Lung (tissue), 12 donors: ENCODE measurements around the gene HMGCLL1. TPM values are rescaled to one million over a fixed set of nuclear protein-coding genes. Genes with fewer than 3 reads are reported as not detected.

Experiments
- ATAC-seq: fragments of 200-7000 bp; cut with Tn5 transposase; one replicate; pipeline ENCODE4 v1.9.1; 2020; ENCODE audit warnings: moderate number of reproducible peaks; ENCODE audit not compliant: insufficient read depth, low FRiP score
- DNase-seq, 3 donors: peaks; one replicate each; pipeline ENCODE4 v3.0.0-alpha.2; 2013 to 2017
- H3K27ac ChIP-seq, 2 donors: one replicate each; pipeline ENCODE4 v1.5.1; 2013; ENCODE audit warnings: mild to moderate bottlenecking in 2 of 2, moderate library complexity in 2 of 2, control low read depth in 1 of 2, inconsistent platforms in 1 of 2, low read depth in 1 of 2, low read length in 1 of 2
- H3K27me3 ChIP-seq, 3 donors: one replicate each; pipeline ENCODE4 v1.5.1; 2013; ENCODE audit warnings: low read length in 2 of 3; ENCODE audit not compliant: control insufficient read depth in 3 of 3, insufficient read depth in 3 of 3
- H3K36me3 ChIP-seq, 4 donors: one replicate each; pipeline ENCODE4 v1.5.1; 2013; ENCODE audit warnings: low read length in 4 of 4, mild to moderate bottlenecking in 1 of 4, moderate library complexity in 1 of 4; ENCODE audit not compliant: control insufficient read depth in 4 of 4, insufficient read depth in 4 of 4
- H3K4me1 ChIP-seq, 5 donors: one replicate each; pipeline ENCODE4 v1.5.1; 2013; ENCODE audit warnings: low read length in 5 of 5, mild to moderate bottlenecking in 2 of 5, moderate library complexity in 1 of 5; ENCODE audit not compliant: control insufficient read depth in 5 of 5, insufficient read depth in 5 of 5
- H3K4me3 ChIP-seq: one replicate; pipeline ENCODE4 v1.5.1; 2013; ENCODE audit warnings: mild to moderate bottlenecking, control low read depth, moderate library complexity
- H3K9ac ChIP-seq, 2 donors: one replicate each; pipeline ENCODE4 v1.5.1; 2013; ENCODE audit warnings: low read length in 2 of 2, control low read depth in 1 of 2; ENCODE audit not compliant: insufficient read depth in 1 of 2
- H3K9me3 ChIP-seq, 4 donors: one replicate each; pipeline ENCODE4 v1.5.1; 2013; ENCODE audit warnings: low read length in 3 of 4, mild to moderate bottlenecking in 1 of 4, moderate library complexity in 1 of 4; ENCODE audit not compliant: control insufficient read depth in 4 of 4, insufficient read depth in 3 of 4
- WGBS, 2 donors: extraction: QIAGEN DNeasy Blood & Tissue Kit; methylation state at CpG; one replicate each; pipeline ENCODE4 v1.1.7; 2013; 5-methylcytosine and 5-hydroxymethylcytosine counted together
- polyA plus RNA-seq, 2 donors: library from polyadenylated mRNA; stranded (reverse); fragments of 200-250 nt; gene quantifications; one replicate each; pipeline ENCODE4 v1.2.1, GENCODE V29; 2013
- total RNA-seq, 2 donors: library from RNA; depleted of rRNA in 1 of 2; stranded (reverse); fragments of >200 nt in 1 of 2; gene quantifications; one replicate each; pipeline ENCODE4 v1.2.1, GENCODE V29; 2014 to 2021
- TF ChIP-seq, protein P1 (sequence below): IDR thresholded peaks from 2 replicates; pipeline ENCODE4 v1.5.1; 2012; ENCODE audit warnings: mild to moderate bottlenecking; ENCODE audit errors: control extremely low read depth, extremely low read depth
- donor health status: control.
- donor health status: control.
- donor health status: Bipolar disorder and iron deficiency.
- donor health status: healthy.
- donor health status: DM: yes; HTN: yes; CAD: no.

Gene HMGCLL1
- total and polyA plus RNA-seq, 4 donors: 0.26 to 14.8 (median 2.1) TPM

- TF ChIP-seq, protein P1, sequence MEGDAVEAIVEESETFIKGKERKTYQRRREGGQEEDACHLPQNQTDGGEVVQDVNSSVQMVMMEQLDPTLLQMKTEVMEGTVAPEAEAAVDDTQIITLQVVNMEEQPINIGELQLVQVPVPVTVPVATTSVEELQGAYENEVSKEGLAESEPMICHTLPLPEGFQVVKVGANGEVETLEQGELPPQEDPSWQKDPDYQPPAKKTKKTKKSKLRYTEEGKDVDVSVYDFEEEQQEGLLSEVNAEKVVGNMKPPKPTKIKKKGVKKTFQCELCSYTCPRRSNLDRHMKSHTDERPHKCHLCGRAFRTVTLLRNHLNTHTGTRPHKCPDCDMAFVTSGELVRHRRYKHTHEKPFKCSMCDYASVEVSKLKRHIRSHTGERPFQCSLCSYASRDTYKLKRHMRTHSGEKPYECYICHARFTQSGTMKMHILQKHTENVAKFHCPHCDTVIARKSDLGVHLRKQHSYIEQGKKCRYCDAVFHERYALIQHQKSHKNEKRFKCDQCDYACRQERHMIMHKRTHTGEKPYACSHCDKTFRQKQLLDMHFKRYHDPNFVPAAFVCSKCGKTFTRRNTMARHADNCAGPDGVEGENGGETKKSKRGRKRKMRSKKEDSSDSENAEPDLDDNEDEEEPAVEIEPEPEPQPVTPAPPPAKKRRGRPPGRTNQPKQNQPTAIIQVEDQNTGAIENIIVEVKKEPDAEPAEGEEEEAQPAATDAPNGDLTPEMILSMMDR: no peak
- Histone ChIP-seq H3K36me3 (no peaks in the 10 kb centered on the region), H3K4me1 (peaks cover 0 to 5% (median 0%) of the 10 kb centered on the region in 5 donors), H3K27me3 (no peaks in the 10 kb centered on the region), H3K27ac (no peak overlapping the region), H3K9ac (no peak overlapping the region), H3K9me3 (no peaks in the 10 kb centered on the region), H3K4me3 (no peak overlapping the region)
- WGBS, 2 donors: 77 to 82% methylated on average over 7 of the region's 7 CpGs
- peak in 1 of 3 donors; percentile 38 for DNase-seq
- ATAC-seq: no peak
These were observed 173.3 kb downstream of the HMGCLL1 start for GRCh38 chr6:55405474-55406235.

DNA sequence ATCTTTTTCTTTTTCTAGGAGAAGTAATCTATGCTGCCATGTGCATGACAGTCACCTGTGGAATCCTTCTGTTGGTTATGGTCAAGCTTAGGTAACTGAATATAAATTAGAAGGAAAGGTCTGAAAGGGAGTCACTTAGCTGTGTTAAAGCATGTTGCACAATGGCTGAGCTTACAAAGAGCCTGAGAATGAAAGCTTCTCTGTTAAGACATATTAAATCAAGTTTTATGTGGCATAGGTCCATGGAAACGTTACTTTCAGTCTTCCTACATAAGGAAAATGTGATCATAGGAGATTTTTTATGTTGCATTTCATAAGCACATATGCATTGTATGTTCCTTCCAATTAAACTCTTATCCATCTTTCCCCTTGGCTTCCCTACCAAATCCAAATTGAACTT is 179.6 kb downstream of the HMGCLL1 start:
- H3K27me3 ChIP-seq: no peaks in the 10 kb centered on the region
- H3K4me3 ChIP-seq: no peak overlapping the region
- ATAC-seq (no peak), DNase-seq (peak in 1 of 3 donors; percentile 62)
- H3K9ac ChIP-seq: no peak overlapping the region
- 38 to 69% methylated on average over 1 of the region's 1 CpG for WGBS, 2 donors
- H3K9me3 ChIP-seq: peaks cover 0 to 2% (median 0%) of the 10 kb centered on the region in 4 donors
- TF ChIP-seq, protein P1: no peak
- H3K27ac ChIP-seq: no peak overlapping the region
- H3K36me3 ChIP-seq: no peaks in the 10 kb centered on the region
- H3K4me1 ChIP-seq: peaks cover 0 to 18% (median 0%) of the 10 kb centered on the region in 5 donors

DNA sequence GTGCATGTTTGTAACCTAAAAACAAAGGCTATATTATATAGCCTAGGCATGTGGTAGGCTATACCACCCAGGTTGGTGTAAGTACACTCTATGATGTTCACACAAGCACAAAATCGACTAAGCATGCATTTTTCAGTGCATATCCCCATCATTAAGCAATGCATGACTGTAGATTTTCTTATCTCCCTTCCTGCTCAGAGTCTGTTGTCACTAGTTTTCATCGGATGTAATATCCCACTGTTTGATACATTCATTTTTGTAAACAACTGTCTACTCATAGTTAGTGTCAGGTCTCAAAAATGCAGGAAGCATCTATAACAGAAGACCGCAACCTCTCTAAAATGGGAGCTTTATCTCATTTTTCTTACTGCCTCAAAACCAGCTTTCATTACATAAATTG is 181.0 kb downstream of the HMGCLL1 start:
- Histone ChIP-seq H3K27me3 (no peaks in the 10 kb centered on the region), H3K36me3 (no peaks in the 10 kb centered on the region), H3K9ac (no peak overlapping the region), H3K4me3 (no peak overlapping the region), H3K9me3 (peaks cover 0 to 2% (median 0%) of the 10 kb centered on the region in 4 donors), H3K4me1 (peaks cover 0 to 14% (median 0%) of the 10 kb centered on the region in 5 donors), H3K27ac (no peak overlapping the region)
- ATAC-seq: no peak
- 61 to 70% methylated on average over 3 of the region's 3 CpGs for WGBS, 2 donors
- DNase-seq: no peak
- TF ChIP-seq, protein P1: no peak

GRCh38 chr6:55395871-55396270 is 183.1 kb downstream of the HMGCLL1 start:
- Histone ChIP-seq H3K9ac (no peak overlapping the region), H3K27me3 (no peaks in the 10 kb centered on the region), H3K4me3 (no peak overlapping the region), H3K4me1 (peaks cover 0 to 13% (median 0%) of the 10 kb centered on the region in 5 donors), H3K36me3 (no peaks in the 10 kb centered on the region), H3K27ac (no peak overlapping the region), H3K9me3 (peaks cover 0 to 2% (median 0%) of the 10 kb centered on the region in 4 donors)
- ATAC-seq (no peak), DNase-seq (no peak)
- TF ChIP-seq, protein P1: no peak
- WGBS, 2 donors: 44 to 67% methylated on average over 3 of the region's 3 CpGs
